HL-60 (cell line): ENCODE measurements around the gene DHRS7B.

Experiments used
- DNase-seq, 2 experiments: peaks; one replicate each; pipeline ENCODE4 v3.0.0-alpha.2; 2010 to 2020; ENCODE audit warnings: low read depth in 1 of 2, low spot score in 1 of 2
- H3K27ac ChIP-seq: fragments of 250-450 bp; sonication (Bioruptor Pico); replicated peaks from 2 replicates; pipeline ENCODE4 v1.5.1; 2020; ENCODE audit warnings: mild to moderate bottlenecking, moderate library complexity
- H3K27me3 ChIP-seq: fragments of 250-450 bp; sonication (Bioruptor Pico); 2 replicates; pipeline ENCODE4 v1.5.1; 2021; ENCODE audit warnings: mild to moderate bottlenecking, moderate library complexity; ENCODE audit not compliant: insufficient read depth, poor library complexity, severe bottlenecking
- H3K4me3 ChIP-seq: replicated peaks from 2 replicates; pipeline ENCODE4 v1.5.1; 2011; ENCODE audit warnings: mild to moderate bottlenecking, control low read depth, low read length; ENCODE audit not compliant: insufficient read depth
- GABPA ChIP-seq: IDR thresholded peaks from 2 replicates; pipeline ENCODE4 v1.6.1; 2012; ENCODE audit warnings: low read depth
- POLR2AphosphoS5 ChIP-seq: IDR thresholded peaks from 2 replicates; pipeline ENCODE4 v1.6.1; 2012; ENCODE audit warnings: low read depth
- SPI1 ChIP-seq: IDR thresholded peaks from 2 replicates; pipeline ENCODE4 v1.6.1; 2012; ENCODE audit warnings: low read depth, mild to moderate bottlenecking, borderline replicate concordance
- TF ChIP-seq, protein P1 (sequence below): IDR thresholded peaks from 2 replicates; pipeline ENCODE4 v1.6.1; 2012; ENCODE audit warnings: low read depth; ENCODE audit not compliant: insufficient replicate concordance
- TF ChIP-seq, protein P2 (sequence below): IDR thresholded peaks from one replicate; pipeline ENCODE4 v1.5.1; 2011; ENCODE audit warnings: low read length, control low read depth, inconsistent platforms; ENCODE audit not compliant: insufficient read depth

The DHRS7B gene

GRCh38 chr17:21089933-21090901, 36.5 kb upstream of the DHRS7B start:
- no peak overlapping the region for H3K27ac ChIP-seq
- TF ChIP-seq, protein P1, sequence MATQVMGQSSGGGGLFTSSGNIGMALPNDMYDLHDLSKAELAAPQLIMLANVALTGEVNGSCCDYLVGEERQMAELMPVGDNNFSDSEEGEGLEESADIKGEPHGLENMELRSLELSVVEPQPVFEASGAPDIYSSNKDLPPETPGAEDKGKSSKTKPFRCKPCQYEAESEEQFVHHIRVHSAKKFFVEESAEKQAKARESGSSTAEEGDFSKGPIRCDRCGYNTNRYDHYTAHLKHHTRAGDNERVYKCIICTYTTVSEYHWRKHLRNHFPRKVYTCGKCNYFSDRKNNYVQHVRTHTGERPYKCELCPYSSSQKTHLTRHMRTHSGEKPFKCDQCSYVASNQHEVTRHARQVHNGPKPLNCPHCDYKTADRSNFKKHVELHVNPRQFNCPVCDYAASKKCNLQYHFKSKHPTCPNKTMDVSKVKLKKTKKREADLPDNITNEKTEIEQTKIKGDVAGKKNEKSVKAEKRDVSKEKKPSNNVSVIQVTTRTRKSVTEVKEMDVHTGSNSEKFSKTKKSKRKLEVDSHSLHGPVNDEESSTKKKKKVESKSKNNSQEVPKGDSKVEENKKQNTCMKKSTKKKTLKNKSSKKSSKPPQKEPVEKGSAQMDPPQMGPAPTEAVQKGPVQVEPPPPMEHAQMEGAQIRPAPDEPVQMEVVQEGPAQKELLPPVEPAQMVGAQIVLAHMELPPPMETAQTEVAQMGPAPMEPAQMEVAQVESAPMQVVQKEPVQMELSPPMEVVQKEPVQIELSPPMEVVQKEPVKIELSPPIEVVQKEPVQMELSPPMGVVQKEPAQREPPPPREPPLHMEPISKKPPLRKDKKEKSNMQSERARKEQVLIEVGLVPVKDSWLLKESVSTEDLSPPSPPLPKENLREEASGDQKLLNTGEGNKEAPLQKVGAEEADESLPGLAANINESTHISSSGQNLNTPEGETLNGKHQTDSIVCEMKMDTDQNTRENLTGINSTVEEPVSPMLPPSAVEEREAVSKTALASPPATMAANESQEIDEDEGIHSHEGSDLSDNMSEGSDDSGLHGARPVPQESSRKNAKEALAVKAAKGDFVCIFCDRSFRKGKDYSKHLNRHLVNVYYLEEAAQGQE, result no peak
- TF ChIP-seq SPI1 (no peak), POLR2AphosphoS5 (no peak), GABPA (no peak)
- TF ChIP-seq, protein P2, sequence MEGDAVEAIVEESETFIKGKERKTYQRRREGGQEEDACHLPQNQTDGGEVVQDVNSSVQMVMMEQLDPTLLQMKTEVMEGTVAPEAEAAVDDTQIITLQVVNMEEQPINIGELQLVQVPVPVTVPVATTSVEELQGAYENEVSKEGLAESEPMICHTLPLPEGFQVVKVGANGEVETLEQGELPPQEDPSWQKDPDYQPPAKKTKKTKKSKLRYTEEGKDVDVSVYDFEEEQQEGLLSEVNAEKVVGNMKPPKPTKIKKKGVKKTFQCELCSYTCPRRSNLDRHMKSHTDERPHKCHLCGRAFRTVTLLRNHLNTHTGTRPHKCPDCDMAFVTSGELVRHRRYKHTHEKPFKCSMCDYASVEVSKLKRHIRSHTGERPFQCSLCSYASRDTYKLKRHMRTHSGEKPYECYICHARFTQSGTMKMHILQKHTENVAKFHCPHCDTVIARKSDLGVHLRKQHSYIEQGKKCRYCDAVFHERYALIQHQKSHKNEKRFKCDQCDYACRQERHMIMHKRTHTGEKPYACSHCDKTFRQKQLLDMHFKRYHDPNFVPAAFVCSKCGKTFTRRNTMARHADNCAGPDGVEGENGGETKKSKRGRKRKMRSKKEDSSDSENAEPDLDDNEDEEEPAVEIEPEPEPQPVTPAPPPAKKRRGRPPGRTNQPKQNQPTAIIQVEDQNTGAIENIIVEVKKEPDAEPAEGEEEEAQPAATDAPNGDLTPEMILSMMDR, result no peak
- H3K27me3 ChIP-seq, result no peaks in the 10 kb centered on the region
- DNase-seq, result no peak
- H3K4me3 ChIP-seq, result no peak overlapping the region

DNA sequence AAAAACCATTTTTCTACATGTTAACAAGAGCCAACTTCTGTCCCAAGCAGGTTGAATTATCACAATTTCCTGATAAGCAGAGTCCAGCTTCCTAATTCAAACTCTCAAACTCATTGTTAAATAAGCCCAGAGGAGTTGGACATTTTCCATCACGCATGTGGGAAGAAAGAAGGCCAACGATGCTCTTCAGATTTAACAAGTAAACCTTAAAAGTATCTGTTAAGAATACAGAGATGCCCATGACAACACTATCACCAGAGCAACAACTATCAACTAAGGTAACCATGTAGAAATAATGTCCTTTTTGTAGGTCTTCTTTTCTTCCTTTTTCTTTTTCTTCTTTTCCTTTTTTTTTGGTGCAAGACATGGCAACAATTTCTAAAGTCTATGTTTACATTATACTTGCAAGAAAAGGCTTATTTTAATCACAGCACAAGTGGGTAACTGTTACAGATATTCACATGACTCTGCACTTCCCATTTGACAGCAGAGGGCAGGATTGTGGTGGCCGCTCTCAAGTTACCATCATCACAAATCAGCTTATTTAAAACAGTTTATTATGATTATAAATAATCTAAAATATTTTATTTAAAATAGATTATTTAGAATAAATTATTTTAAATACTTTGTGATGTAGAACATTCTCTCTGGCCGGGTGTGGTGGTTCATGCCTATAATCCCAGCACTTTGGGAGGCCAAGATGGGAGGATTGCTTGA, 35.7 kb upstream of the DHRS7B start:
- no peaks in the 10 kb centered on the region for H3K27me3 ChIP-seq
- no peak for DNase-seq
- TF ChIP-seq, protein P1, result no peak
- TF ChIP-seq, protein P2, result no peak
- no peak for TF ChIP-seq POLR2AphosphoS5
- TF ChIP-seq GABPA, result no peak
- H3K4me3 ChIP-seq, result no peak overlapping the region
- H3K27ac ChIP-seq, result no peak overlapping the region

GRCh38 chr17:21094298-21094704, 32.5 kb upstream of the DHRS7B start:
- no peak overlapping the region for H3K27ac ChIP-seq
- no peak for DNase-seq
- TF ChIP-seq GABPA (no peak), POLR2AphosphoS5 (no peak), SPI1 (no peak)
- TF ChIP-seq, protein P2, result no peak
- TF ChIP-seq, protein P1, result no peak
- no peak overlapping the region for H3K4me3 ChIP-seq
- H3K27me3 ChIP-seq, result no peaks in the 10 kb centered on the region
